Suppressor macrophage (primary cell): ENCODE data around the gene CDH4.

Experiments
- DNase-seq, 4 experiments: peaks; one replicate each; pipeline ENCODE4 v3.0.0-alpha.2; 2020 to 2022

The CDH4 gene

DNA sequence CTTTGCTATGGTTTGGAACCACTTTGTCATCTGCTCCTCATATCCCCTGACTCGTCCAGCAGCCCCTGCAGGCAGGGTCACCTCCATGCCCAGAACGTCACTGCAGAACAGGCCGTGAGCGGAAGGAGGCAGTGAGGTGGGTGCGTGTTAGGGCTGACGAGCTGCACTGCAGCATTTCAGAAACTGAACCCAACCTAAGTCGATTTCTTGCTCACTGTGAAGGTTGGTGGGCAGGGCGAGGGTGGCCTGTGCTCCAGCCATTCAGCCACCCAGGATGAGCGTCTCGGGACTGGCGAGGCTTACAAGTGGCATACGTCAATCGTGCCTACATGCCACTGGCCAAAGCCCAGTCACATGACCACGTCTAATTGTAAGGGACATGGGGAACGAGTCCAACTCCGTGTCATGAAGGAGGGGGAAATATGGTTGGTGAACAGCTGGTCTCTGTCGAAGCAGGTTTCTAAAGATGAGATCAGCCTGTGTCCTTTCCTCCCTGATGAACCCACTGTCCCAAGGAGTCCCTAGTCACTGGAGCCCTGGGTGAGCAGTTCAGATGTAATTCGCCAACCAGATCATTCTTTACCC is 524.5 kb downstream of the CDH4 start:
- DNase-seq, result no peak

- no peak for DNase-seq
Measured at GRCh38 chr20:61777773-61778494, 525.9 kb downstream of the CDH4 start.

- DNase-seq, result no peak
Measured at GRCh38 chr20:61778495-61778863, 526.4 kb downstream of the CDH4 start.

- no peak for DNase-seq
Measured at GRCh38 chr20:61779176-61779965, 527.3 kb downstream of the CDH4 start.

DNA sequence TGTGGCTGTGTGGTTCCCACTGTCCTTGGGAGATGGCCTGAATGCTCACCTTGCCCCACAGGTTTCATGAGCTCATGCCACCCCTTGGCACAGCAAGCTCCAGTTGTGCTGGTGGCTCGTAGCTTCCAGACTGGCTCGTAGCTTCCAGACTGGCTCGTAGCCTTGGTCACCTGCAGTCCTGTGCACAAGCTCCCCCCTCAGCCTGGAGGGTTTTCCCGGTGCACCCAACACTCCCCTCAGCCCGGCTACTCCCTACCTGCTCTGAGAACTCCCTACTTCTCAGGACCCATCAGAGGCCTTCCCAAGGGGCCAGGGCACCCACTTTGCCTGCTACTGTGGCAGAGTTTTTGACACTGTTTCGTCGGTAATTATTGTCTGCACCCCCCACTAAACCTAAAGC is 528.0 kb downstream of the CDH4 start:
- DNase-seq, result no peak

- DNase-seq, result no peak
Measured at GRCh38 chr20:61784801-61785566, 532.9 kb downstream of the CDH4 start.

DNA sequence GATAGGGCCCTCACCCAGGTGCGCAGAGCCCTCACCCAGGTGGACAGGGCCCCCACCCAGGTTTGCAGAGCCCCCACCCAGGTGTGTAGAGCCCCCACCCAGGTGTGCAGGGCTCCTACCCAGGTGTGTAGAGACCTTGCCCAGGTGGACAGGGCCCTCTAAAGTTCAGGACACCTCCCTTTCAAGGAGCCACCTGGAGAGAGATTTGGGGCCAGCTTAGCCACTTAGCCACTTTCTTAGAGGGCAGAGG is 533.4 kb downstream of the CDH4 start:
- no peak for DNase-seq

DNA sequence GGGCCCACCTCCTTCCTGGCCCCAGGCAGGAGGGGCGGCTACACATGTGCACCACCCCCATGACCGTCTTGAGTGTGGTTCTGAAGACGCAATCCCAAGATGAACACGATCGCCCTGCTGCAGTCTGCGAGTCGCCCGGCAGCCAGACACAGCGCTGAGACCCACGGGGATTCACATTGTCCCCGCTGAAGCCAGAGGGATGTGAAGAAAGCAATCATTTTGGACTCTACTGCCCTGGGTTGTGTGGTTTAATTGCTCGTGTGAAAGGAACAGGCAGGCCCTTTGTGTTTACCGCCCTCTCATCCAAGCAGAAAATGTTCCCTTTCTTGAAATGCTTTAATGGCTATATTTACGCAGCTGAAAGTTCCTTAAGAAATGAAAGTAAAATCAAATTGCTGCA is 534.2 kb downstream of the CDH4 start:
- no peak for DNase-seq

- DNase-seq, result no peak
Measured at GRCh38 chr20:61788343-61788742, 536.3 kb downstream of the CDH4 start.

- DNase-seq, result no peak
Measured at GRCh38 chr20:61789329-61789728, 537.3 kb downstream of the CDH4 start.

DNA sequence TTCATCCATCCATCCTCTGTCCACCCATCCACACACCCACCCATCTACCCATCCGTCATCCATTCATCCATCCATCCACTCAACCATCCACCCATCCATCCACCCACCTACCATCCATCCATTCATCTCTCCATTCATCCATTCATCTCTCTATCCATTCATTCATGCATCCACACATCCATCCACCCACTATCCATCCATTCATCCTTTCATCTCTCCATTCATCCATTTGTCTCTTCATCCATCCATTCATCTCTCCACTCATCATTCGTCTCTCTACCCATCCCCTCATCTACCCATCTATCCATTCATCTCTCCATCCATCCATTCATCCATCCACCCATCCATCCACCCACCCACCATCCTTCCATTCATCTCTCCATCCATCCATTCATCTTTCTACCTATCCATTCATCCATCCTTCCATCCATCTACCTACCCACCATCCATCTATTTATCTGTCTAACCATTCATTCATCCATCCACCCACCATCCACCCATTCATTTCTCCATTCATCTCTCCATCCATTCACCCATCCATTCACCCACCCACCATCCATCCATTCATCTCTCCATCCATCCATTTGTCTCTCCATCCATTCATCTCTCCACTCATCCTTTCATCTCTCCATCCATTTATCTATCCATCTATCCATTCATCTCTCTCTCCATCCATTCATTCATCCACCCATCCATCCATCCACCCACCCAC is 538.2 kb downstream of the CDH4 start:
- no peak for DNase-seq

GRCh38 chr20:61791995-61792394 is 539.9 kb downstream of the CDH4 start:
- no peak for DNase-seq

- no peak for DNase-seq
Measured at GRCh38 chr20:61795669-61796630, 543.9 kb downstream of the CDH4 start.

- DNase-seq, result no peak
Measured at GRCh38 chr20:61796738-61797137, 544.7 kb downstream of the CDH4 start.

DNA sequence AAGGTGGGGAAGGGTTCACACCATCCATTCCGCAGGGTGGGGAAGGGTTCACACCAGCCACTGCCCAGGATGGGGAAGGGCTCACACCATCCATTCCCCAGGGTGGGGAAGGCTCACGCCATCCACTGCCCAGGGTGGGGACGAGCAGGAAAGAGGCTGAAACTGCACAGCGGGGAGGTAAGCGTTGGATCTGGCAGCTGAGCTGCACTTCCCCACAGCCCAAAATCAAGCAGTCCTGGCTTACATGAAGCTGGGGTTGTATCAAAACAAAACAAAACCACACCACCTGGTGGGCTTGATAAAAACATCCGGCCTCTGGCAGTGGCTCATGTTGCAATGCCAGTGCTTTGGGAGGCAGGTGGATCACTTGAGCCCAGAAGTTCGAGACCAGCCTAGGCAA is 545.1 kb downstream of the CDH4 start:
- DNase-seq, result no peak

DNA sequence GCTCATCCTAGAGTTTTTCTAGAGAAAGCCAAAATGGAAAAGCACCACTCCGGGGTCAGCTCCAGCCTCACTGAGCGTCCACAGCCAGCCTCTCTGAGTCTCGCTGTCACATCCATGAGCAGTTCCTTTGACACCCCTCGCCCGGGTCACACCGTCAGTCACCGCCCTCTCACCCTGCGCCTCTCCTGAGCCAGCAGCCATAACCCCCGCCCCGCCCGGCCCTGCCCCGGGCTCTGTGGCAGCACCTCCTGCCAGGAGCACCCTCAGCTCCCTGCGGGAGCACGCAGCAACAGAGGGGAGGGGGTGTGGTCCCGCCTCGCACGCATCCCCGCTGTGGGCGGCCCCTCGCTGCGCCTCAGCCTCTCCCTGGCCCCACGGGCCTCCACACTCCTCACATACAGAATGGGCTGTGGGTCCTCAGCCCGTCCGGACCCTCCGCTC is 545.9 kb downstream of the CDH4 start:
- DNase-seq, result no peak

DNA sequence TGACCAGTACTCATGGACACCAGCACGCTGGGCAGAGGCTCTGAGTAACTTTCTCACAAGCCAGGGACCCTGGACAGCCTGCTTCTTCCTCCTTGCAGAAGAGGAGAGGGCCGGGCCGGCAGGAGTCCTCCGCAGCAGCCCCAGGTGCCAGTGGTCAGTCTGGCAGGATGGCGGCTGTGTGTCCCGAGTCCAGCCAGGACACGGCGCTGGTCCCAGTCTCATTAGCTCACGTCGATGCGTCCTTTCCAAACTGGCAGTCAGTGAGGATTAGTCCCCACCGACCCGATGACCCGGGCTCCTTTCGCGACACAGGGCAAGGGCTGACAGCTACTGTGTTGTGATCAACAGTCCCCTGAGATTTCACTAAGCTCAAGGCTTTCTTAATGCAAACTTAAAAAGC is 546.6 kb downstream of the CDH4 start:
- DNase-seq, result no peak

DNA sequence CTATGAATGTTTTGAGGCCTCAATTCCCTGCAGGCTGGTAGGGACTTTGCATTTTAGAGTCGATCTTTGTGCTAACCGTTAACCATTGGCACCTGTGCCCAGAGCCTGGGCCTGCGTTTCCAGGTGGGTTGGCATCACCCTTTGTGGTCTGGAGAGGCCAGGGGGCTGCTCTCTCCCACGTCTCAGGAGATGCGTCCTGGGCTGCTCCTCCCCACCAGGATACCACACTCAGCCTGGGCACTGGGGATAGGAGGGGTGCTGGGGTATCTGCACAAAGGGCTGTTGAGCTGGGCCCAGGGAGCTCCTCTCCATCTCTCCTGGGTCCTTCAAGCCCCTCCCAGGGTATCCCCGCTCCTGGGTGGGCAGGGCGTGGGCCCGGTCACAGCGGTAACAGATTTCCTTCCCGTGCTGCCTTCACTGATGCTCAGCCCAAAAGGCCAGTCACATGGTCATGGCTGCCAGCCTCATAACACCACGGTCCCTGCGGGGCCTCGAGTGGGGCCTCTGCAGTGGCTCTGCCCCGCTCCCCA is 547.4 kb downstream of the CDH4 start:
- DNase-seq, result no peak

DNA sequence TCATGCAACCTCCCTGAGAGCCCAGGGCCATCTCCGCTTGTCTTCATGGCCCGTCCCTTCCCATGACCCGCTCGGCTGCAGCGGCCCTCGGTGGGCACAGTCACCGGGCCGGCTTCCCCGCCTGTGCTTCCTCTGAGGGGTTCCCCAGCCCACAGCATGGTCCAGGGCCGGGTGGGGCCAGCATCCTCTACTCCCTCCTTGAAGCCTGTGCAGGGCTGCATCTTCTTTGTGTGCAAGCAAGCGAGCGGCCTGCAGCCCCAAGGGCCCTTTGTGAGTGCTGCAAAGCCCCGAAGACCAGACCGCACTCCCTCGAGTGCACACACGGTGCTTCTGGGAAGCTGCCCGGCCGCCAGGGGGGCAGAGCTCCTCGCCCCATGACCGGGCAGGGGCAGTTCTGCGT is 547.9 kb downstream of the CDH4 start:
- DNase-seq, result no peak

GRCh38 chr20:61800359-61801064 is 548.5 kb downstream of the CDH4 start:
- no peak for DNase-seq

- no peak for DNase-seq
Measured at GRCh38 chr20:61801065-61801360, 549.0 kb downstream of the CDH4 start.
